ENCODE data around the gene OGFOD2.

Gene OGFOD2

GRCh38 chr12:122977153-122977552 is 2.1 kb downstream of the OGFOD2 start:
- no peak for DNase-seq (ENCODE audit: low read depth in 2 of 2)

- DNase-seq (ENCODE audit: low read depth in 2 of 2), result no peak
Observed at GRCh38 chr12:122977655-122978392, 2.8 kb downstream of the OGFOD2 start.

GRCh38 chr12:122978507-122978955 is 3.5 kb downstream of the OGFOD2 start:
- no peak for DNase-seq (ENCODE audit: low read depth in 2 of 2)

- no peak for DNase-seq (ENCODE audit: low read depth in 2 of 2)
Observed at GRCh38 chr12:122979001-122979907, 4.2 kb downstream of the OGFOD2 start.

GRCh38 chr12:122979908-122980182 is 4.8 kb downstream of the OGFOD2 start:
- no peak for DNase-seq (ENCODE audit: low read depth in 2 of 2)

- DNase-seq (ENCODE audit: low read depth in 2 of 2), result peak; percentile 57 to 61
Observed at GRCh38 chr12:122980183-122981035, 5.4 kb downstream of the OGFOD2 start, which contains the start of gene ARL6IP4. ARL6IP4 (plus strand) TSS chr12:122980681; CDS start chr12:122981140, 459 bp downstream.

GRCh38 chr12:122981036-122981471 is 6.0 kb downstream of the OGFOD2 start:
- no peak for DNase-seq (ENCODE audit: low read depth in 2 of 2)

- no peak for DNase-seq (ENCODE audit: low read depth in 2 of 2)
Observed at GRCh38 chr12:122981587-122982476, 6.8 kb downstream of the OGFOD2 start.

GRCh38 chr12:122982477-122982815 is 7.4 kb downstream of the OGFOD2 start:
- no peak for DNase-seq (ENCODE audit: low read depth in 2 of 2)

- no peak for DNase-seq (ENCODE audit: low read depth in 2 of 2)
Observed at GRCh38 chr12:122982963-122983788, 8.1 kb downstream of the OGFOD2 start.

GRCh38 chr12:122983789-122984515 is 8.9 kb downstream of the OGFOD2 start:
- DNase-seq (ENCODE audit: low read depth in 2 of 2), result no peak

GRCh38 chr12:122984612-122985337 is 9.7 kb downstream of the OGFOD2 start:
- DNase-seq (ENCODE audit: low read depth in 2 of 2), result no peak

GRCh38 chr12:122985338-122986257 is 10.6 kb downstream of the OGFOD2 start:
- no peak for DNase-seq (ENCODE audit: low read depth in 2 of 2)

GRCh38 chr12:122986258-122986871 is 11.3 kb downstream of the OGFOD2 start:
- no peak for DNase-seq (ENCODE audit: low read depth in 2 of 2)

GRCh38 chr12:122987086-122987951 is 12.3 kb downstream of the OGFOD2 start:
- DNase-seq (ENCODE audit: low read depth in 2 of 2), result no peak

- DNase-seq (ENCODE audit: low read depth in 2 of 2), result no peak
Observed at GRCh38 chr12:122988036-122988435, 13.0 kb downstream of the OGFOD2 start.

All from stimulated activated CD4-positive, alpha-beta T cell treated with anti-CD3 and anti-CD28 coated beads, Interleukin-4, amount 100 ng/mL, for 48 hours (primary cell).